NCI-H1436 (cell line): ENCODE data around the gene ACTL6B.
A peak's percentile ranks its signal among the peaks of the same experiment; 100 is the strongest.
"Not testable (repeated sequence)": the region's sequence is repeated elsewhere in the genome, so short reads cannot be mapped to it uniquely, and the experiment has no call there.

ENCODE experiments used
- DNase-seq: peaks from one replicate; lab custom pipeline; 2025; lab: John Stamatoyannopoulos, UW

The ACTL6B gene

DNA sequence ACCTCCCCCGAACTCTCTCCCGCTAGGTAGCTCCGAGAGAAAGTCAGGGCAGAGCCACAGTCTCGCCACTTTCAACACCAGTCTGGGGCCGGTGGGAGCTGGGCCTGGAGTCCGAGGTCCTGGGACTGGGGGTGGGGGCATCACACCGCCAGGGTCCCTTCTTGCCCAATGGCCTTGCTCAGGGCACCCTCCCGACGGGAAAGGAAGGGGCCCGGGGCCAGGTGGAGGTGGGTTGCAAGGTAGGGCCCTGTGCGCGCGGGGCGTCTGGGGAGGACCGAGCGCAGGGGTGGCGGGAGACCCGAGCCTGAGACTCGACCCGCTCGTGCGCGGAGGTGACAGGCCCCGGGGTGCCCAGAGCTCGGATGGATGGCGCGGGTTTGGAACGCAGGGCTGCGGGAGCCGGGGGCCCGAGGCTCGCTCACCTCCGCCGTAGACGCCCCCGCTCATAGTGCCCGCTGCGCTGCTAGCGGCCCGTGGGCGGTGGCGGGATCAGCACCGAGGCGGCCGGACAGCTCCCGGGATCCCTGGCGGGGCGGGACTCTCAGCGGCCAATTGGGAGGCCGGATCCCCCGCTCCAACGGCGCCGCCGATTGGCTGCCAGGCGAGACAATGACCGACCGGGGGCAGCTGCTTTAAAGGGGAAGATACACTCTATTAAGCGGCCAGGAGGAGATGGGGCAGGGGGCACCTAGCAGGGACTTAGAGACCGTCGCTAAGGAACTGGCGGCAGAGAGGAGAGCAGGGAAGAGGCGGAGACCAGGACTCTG lies at the start of gene ACTL6B:
ACTL6B (minus strand) TSS at position 541 of the 767 bp plus-strand sequence; CDS start at position 447, 94 bp downstream.
- DNase-seq = peak; percentile 77

DNA sequence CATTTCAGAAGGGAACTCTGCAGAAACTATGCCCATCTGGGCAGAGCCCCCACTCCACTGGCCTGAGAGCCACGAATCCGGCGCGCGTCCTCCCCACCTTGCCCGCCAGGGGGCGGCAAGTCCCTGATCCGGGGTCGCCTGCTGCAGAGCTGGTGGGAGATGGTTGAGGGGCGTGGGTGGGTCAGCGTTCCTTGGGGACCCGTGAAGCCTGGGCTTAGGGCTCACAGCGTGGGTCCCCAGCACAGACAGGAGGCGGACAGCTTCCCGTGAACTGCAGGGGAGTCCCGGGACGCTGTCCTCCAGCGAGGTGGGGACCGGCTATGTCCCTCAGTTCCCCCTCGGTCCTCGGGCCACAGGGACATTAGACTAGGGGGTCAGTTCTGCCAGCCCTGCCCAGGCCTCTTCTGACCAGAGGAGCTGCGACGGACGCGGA lies 49.1 kb upstream of the ACTL6B start:
- DNase-seq = peak; percentile 58

- not testable (repeated sequence) for DNase-seq
Observed at GRCh38 chr7:100701089-100701488, 44.8 kb upstream of the ACTL6B start.

GRCh38 chr7:100699018-100699417 lies 42.8 kb upstream of the ACTL6B start:
- no peak for DNase-seq

DNA sequence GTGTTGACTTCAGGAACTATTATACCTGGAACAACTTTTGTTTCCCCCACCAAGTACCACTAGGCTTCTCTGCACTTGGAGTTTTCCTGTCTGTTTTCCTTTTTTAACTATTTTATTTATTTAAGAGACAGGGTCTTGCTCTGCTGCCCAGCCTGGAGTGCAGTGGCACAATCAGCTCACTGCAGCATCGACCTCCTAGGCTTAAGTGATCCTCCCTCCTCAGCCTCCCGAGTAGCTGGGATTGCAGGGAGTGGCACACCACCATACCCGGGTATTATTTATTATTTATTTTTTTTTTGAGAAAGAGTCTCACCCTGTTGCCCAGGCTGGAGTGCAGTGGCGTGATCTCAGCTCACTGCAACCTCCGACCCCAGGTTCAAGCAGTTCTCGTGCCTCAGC lies 39.9 kb upstream of the ACTL6B start:
- no peak for DNase-seq

GRCh38 chr7:100694098-100694745 lies 38.0 kb upstream of the ACTL6B start, which contains the start of gene GIGYF1:
Gene GIGYF1, minus strand, starts transcription at chr7:100694250. Its CDS starts 6,012 bp downstream, at chr7:100688238.
- DNase-seq = peak; percentile 71

DNA sequence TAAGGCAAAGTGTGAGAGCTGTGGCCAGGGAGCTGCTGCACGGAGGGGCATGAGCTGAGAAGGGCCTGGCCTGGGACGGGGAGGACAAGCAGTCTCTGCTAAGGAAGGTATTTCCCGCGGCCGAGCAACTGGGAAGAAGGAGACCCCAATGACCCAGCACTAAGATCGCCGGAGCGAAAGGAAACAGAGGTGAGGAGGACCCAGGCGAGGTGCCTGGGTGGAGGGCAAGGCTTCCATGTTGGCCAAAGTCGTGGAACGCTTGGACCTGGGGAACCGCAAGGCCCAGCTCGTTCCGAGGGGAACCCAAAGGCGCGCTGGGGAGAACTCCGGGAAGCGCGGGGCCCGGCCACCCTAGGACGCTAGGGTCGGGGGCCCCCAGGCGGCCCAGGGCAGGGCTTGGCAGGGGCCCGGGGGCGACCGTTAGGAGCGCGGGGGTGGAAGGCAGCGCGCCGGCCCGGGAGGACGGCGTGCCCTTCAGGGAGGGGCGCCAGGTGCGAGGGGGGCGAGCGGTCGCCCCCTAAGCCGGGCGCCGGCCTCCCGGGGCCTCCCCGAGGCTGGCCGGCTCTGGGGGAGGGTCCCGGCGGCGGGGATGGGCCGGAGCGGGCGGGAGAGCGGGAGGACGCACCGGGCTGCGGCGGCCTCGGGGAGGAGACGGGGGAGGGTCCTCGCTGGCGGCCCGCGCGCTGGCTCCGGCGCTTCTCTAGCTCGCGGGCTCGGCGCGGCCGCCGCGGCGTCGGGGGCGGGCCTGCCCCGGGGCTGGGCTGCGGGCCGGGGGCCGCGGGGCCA lies 37.3 kb upstream of the ACTL6B start:
- peak; percentile 40 for DNase-seq

- no peak for DNase-seq
Observed at GRCh38 chr7:100692578-100692961, 36.3 kb upstream of the ACTL6B start.

DNA sequence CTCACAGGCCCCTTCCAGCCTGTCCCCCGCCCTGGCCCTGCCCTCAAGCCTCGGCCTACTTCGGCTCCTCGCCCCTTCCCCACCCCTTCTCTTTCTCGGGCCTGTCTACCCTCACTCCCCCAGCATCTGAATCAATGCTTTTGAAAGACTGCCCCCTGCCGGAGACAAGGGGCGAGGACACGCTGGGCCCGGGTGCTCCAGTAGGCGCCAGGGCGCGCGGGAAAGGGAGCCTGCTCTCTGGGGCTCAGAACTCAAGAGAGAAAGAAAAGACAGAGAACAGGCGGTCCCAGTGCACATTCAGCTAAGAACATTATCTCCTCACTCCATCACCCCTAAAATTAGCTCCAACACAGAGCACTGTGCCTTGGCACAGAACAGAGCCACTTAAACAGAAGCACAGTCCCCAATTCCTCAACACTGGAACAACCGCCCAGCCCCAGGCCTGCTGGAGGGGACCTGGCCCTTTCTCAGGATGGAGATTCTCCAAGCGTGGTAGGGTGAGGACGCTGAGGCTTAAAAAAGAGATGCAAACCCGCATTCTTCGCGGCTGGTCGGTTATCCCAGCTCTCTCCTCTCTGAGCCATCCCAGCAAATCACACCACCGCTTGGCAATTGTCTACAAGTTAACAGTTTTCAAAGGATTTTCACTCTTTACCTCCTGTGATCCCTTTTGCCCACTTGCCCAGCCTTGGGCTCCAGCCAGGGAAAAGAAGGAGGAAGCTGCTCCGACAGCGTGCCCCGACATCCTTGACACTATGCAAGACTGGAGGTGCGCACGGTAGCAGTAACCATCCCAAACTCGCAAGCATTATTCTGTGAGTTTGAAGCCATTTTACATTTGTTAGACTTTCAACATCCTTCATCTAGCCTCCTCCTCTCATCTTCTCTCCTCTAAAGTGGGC lies 35.7 kb upstream of the ACTL6B start:
- DNase-seq = peak; percentile 71

DNA sequence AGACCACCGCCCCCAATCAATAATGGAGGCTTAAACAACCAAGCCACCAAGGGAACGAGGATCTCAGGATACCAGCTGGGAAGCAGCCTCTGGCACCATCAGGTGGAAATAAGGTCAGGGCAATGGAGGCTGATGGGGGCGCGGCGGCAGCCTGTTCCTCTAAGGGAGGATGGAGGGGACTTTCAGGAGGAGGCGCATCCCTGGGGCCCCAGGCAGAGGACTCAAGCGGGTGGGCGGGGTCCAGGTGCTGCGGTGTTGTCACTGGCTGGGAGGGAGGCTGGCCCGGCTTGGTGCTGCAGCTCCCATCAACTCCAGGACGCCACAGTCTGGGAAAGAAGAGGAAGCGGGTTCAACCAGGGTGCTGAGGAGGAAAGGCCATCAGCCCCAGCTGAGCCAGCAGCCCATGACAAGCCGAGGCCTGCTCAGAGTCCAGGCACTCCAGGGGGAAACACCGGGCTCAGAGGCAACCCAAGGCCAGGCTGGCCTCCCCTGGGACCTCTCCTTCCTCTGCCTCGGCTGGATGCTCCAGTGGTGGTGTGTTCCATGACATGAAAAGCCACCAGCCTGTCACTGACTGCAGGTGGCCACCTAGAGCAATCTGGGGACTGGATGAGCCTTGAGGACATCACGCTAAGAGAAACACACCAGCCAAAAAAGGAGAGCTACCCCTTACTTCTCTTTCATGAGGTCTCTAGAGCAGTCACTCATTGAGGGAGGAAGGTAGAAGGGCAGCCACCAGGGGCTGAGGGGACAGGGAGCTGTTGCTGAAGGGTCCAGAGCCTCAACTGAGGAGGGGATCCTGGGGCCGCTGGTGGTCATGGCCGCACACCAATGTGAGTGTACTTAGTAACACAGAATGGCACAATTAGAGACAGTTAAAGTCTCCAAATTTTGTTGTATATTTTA lies 33.2 kb upstream of the ACTL6B start:
- DNase-seq = no peak

GRCh38 chr7:100688326-100688860 lies 32.1 kb upstream of the ACTL6B start:
- DNase-seq = no peak

GRCh38 chr7:100687751-100688300 lies 31.6 kb upstream of the ACTL6B start:
- DNase-seq = no peak

DNA sequence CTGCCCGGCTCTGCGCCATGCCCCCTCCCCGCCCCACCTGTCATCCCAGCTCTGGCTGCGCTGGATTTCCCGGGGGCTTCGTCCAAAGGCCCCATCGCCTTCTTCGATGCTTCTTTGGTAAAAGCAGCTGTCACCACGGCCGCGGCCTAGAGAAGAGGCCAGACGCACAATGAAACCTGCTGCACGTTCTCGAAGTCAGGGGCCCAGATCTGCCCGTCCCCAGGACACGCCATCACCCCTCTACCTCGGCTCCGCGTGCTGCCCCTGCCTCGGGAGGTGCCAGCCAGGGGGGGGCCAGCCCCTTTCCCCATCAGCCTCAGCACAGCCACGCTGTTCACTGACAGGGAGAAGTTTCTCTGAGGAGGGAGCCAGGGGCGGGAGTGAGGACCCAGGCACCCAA lies 31.0 kb upstream of the ACTL6B start:
- DNase-seq = no peak

DNA sequence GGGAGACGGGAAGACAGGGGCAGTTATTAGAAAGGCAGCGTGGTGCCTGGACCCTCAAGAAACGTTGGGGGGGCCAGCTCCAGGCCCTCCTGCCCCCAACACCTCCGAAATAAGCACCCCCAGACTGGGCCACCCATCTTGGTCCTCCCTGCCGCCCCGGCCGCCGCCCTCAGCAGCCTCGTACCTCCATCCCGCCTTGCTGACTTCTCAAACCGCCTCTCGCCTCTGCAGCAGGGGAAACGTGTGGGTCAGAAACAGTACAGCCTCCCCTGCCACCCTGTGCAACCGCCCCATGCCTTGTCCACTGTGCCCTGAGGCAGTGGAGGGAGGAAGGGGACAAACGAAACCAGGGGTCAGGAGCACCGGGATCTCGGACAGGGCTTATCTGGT lies 30.6 kb upstream of the ACTL6B start:
- no peak for DNase-seq

- no peak for DNase-seq
Observed at GRCh38 chr7:100686201-100686821, 30.1 kb upstream of the ACTL6B start.

DNA sequence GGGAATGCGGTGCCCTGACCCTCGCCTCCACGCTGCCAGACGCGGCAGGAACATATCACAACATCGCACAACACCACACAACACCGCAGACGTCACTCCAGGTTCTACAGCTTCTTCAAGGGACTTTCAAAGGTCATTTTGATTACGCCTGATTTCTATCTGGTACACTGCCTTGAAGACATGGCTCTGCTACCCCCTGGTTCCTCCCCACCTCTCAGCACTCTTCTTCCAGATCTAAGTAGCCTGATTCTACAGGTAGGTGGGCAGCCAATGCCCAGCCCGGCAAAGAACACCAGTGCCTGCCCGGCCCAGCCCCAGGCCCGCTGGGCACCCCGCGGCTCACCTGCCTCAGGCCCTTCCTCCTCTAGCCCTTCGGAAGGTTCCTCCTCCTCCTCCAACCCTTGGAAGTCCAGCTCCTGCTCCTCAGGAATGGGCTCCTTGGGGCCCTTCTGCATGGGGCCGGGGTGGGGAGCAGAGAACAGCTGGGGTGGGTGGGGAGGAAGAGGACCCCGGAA lies 29.4 kb upstream of the ACTL6B start:
- no peak for DNase-seq

DNA sequence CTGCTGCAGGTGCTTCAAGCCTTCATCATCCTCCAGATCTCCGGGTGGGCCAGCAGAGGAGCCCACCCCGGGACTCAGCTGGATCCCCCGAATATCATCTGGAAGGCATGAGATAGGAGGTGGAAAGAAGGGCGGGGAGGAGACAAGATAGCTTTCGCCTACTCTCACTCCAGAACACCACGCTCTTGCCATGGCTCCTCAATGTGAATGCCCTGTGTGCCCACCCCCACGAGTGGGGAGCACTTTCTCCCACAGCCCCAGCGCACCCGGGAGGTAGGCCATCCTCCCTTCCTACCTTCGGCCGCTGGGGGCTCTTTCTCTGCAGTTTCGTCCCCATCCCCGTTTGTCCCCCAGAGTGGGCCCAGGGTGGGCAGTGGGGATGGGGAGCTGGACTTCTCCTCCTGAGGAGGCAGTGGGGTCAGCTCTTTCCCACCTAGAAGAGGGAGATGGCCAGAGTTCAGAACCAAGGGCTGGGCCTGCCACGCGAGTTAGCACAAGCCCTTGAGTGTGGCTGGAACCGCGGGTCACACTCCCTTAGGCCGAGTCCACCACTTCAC lies 28.9 kb upstream of the ACTL6B start:
- DNase-seq = no peak

GRCh38 chr7:100684534-100685042 lies 28.3 kb upstream of the ACTL6B start:
- no peak for DNase-seq
